Transverse colon (tissue), 3 donors: Measurements from ENCODE around the gene CD82.

ENCODE experiments used
- CTCF ChIP-seq, 5 experiments: fragments of 200-600 bp in 3 of 5; fragments of 450-650 bp in 2 of 5; sonication (generic) in 3 of 5; IDR thresholded peaks; 1 replicate in 2 of 5; 2 replicates in 3 of 5; pipeline ENCODE4 v1.5.1; 2016 to 2017; ENCODE audit warnings: antibody characterized with exemption in 5 of 5, inconsistent platforms in 3 of 5, mild to moderate bottlenecking in 2 of 5, moderate library complexity in 1 of 5
- EP300 ChIP-seq: sonication (generic); formaldehyde crosslinking; IDR thresholded peaks from one replicate; pipeline ENCODE4 v1.6.1; 2017; ENCODE audit warnings: antibody characterized with exemption, low read depth

GRCh38 chr11:44583353-44583669 is 17.8 kb downstream of the CD82 start:
- no peak for TF ChIP-seq EP300
- TF ChIP-seq CTCF (IDR thresholded peaks at IDR 0.05), result no peak
